22Rv1 (cell line): ENCODE data around the gene NRAS.
A peak's percentile ranks its signal among the peaks of the same experiment; 100 is the strongest.

Source experiments
- H3K27ac ChIP-seq: fragments of 450-650 bp; 2 replicates; pipeline ENCODE4 v1.5.1; 2017
- ZFX ChIP-seq: fragments of 450-650 bp; IDR thresholded peaks from 2 replicates; pipeline ENCODE4 v1.6.1; 2017; ENCODE audit warnings: antibody characterized with exemption, borderline replicate concordance
- TF ChIP-seq, protein P1 (sequence below): fragments of 450-650 bp; IDR thresholded peaks from 2 replicates; pipeline ENCODE4 v1.5.1; 2017; ENCODE audit warnings: mild to moderate bottlenecking

Gene NRAS

GRCh38 chr1:114741963-114742746, 25.6 kb upstream of the NRAS start:
- TF ChIP-seq, protein P1, sequence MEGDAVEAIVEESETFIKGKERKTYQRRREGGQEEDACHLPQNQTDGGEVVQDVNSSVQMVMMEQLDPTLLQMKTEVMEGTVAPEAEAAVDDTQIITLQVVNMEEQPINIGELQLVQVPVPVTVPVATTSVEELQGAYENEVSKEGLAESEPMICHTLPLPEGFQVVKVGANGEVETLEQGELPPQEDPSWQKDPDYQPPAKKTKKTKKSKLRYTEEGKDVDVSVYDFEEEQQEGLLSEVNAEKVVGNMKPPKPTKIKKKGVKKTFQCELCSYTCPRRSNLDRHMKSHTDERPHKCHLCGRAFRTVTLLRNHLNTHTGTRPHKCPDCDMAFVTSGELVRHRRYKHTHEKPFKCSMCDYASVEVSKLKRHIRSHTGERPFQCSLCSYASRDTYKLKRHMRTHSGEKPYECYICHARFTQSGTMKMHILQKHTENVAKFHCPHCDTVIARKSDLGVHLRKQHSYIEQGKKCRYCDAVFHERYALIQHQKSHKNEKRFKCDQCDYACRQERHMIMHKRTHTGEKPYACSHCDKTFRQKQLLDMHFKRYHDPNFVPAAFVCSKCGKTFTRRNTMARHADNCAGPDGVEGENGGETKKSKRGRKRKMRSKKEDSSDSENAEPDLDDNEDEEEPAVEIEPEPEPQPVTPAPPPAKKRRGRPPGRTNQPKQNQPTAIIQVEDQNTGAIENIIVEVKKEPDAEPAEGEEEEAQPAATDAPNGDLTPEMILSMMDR = no peak
- TF ChIP-seq ZFX = no peak

GRCh38 chr1:114740331-114740730, 23.8 kb upstream of the NRAS start:
- TF ChIP-seq ZFX = no peak
- TF ChIP-seq, protein P1 = no peak
- no peak overlapping the region for H3K27ac ChIP-seq

More at GRCh38 chr1:114741963-114742746, 25.6 kb upstream of the NRAS start:
- H3K27ac ChIP-seq = no peak overlapping the region

- H3K27ac ChIP-seq = no peak overlapping the region
- no peak for TF ChIP-seq ZFX
- TF ChIP-seq, protein P1 = no peak
Observed at GRCh38 chr1:114737314-114737849, 20.8 kb upstream of the NRAS start.

DNA sequence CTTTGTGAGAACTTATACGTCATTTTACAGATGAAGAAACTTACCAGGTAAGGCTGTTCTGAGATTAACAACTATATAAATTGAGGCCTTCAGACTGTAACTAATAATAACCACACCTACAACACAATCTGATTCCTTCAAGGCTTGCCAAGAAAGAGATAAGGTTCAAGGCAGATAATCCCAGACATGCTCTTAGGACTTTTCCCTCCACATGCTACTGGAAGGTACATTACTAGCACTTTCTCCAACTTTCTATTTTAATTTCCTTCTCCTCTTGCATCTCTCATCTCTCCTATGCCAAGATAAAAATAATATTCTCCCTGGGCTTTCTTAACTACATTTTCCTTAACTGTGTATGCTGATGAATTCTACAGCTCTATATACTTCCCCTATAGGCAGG, 18.9 kb upstream of the NRAS start:
- TF ChIP-seq, protein P1 = no peak
- TF ChIP-seq ZFX = no peak
- H3K27ac ChIP-seq = peak overlapping the region; percentile 50

- H3K27ac ChIP-seq = no peak overlapping the region
- TF ChIP-seq ZFX = no peak
- TF ChIP-seq, protein P1 = no peak
Observed at GRCh38 chr1:114729782-114730181, 13.2 kb upstream of the NRAS start.

DNA sequence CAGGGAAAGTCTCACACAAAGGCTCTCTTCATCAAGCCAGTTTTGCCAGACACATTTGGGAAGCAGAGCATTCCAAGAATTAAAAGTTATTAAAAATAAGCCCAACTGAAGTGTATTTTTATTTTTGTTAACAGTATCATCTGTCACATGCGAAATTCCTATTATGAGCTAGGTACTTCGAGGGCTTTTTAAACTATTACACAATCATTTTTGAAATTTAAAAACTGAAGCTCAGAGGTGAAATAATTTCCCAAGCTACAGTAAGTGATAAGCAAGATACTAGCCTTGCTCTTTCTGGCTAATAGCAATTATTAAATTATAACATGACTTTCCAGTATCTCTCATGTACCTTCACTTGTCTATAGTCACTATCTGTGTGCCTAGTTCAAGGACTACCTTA, 12.0 kb upstream of the NRAS start:
- H3K27ac ChIP-seq = no peak overlapping the region
- no peak for TF ChIP-seq ZFX

- H3K27ac ChIP-seq = no peak overlapping the region
- no peak for TF ChIP-seq ZFX
- TF ChIP-seq, protein P1 = no peak
Observed at GRCh38 chr1:114725230-114725629, 8.7 kb upstream of the NRAS start.
